ENCODE data around the gene NUP210. TPM values are rescaled to one million over a fixed set of nuclear protein-coding genes. Genes with fewer than 3 reads are reported as not detected.

The NUP210 gene
- polyA plus RNA-seq, 6 donors from 2014 or later = 10.4 to 69.3 (median 38.6) TPM

GRCh38 chr3:13425689-13426088, 5.6 kb upstream of the NUP210 start:
- DNase-seq (no peak), ATAC-seq (ENCODE audit: low read depth in 2 of 2) (no peak)
- Mint-ChIP-seq H3K9me3 (no peaks in the 10 kb centered on the region), H3K27me3 (no peaks in the 10 kb centered on the region), H3K36me3 (no peaks in the 10 kb centered on the region), H3K27ac (peak overlapping the region in 4 of 6 donors; percentile 15 to 89 (median 81)), H3K4me1 (peaks cover 12 to 21% (median 16%) of the 10 kb centered on the region in 3 donors), H3K4me3 (peak overlapping the region in 1 of 8 donors; percentile 54)

GRCh38 chr3:13424865-13425617, 4.9 kb upstream of the NUP210 start:
- Mint-ChIP-seq H3K9me3 (no peaks in the 10 kb centered on the region), H3K27me3 (no peaks in the 10 kb centered on the region), H3K4me1 (peaks cover 14 to 23% (median 20%) of the 10 kb centered on the region in 3 donors), H3K4me3 (peak overlapping the region in 2 of 8 donors; percentile 52 to 64), H3K27ac (peak overlapping the region in 2 of 6 donors; percentile 15 to 41), H3K36me3 (no peaks in the 10 kb centered on the region)
- ATAC-seq (ENCODE audit: low read depth in 2 of 2) (no peak), DNase-seq (no peak)

GRCh38 chr3:13424141-13424844, 4.2 kb upstream of the NUP210 start:
- ATAC-seq (ENCODE audit: low read depth in 2 of 2) (no peak), DNase-seq (no peak)
- Mint-ChIP-seq H3K27me3 (no peaks in the 10 kb centered on the region), H3K4me3 (peak overlapping the region in 2 of 8 donors; percentile 12 to 31), H3K9me3 (no peaks in the 10 kb centered on the region), H3K36me3 (no peaks in the 10 kb centered on the region), H3K27ac (peak overlapping the region in 1 of 6 donors; percentile 41), H3K4me1 (peaks cover 14 to 24% (median 20%) of the 10 kb centered on the region in 3 donors)

- Mint-ChIP-seq H3K4me3 (peak overlapping the region; percentile 87 to 97 (median 96)), H3K27me3 (no peaks in the 10 kb centered on the region), H3K9me3 (no peaks in the 10 kb centered on the region), H3K4me1 (peaks cover 24 to 47% (median 30%) of the 10 kb centered on the region in 3 donors), H3K36me3 (no peaks in the 10 kb centered on the region), H3K27ac (peak overlapping the region; percentile 98 to 99 (median 99))
- peak; percentile 51 to 59 for ATAC-seq (ENCODE audit: low read depth in 2 of 2)
- DNase-seq = peak; percentile 69
These were observed 976 bp upstream of the NUP210 start for GRCh38 chr3:13420831-13421765.

- peak overlapping the region; percentile 70 to 96 (median 90) for H3K4me3 Mint-ChIP-seq
- no peaks in the 10 kb centered on the region for H3K36me3 Mint-ChIP-seq
- peak overlapping the region; percentile 24 to 99 (median 92) for H3K27ac Mint-ChIP-seq
These were observed 547 bp downstream of the NUP210 start for GRCh38 chr3:13419505-13420044.

GRCh38 chr3:13417166-13417947, 2.8 kb downstream of the NUP210 start:
- DNase-seq = no peak
- Mint-ChIP-seq H3K27ac (peak overlapping the region in 3 of 6 donors; percentile 12 to 99 (median 89)), H3K9me3 (no peaks in the 10 kb centered on the region), H3K4me1 (peaks cover 50 to 82% (median 60%) of the 10 kb centered on the region in 3 donors), H3K4me3 (peak overlapping the region in 7 of 8 donors; percentile 70 to 96 (median 81)), H3K36me3 (no peaks in the 10 kb centered on the region), H3K27me3 (no peaks in the 10 kb centered on the region)
- no peak for ATAC-seq (ENCODE audit: low read depth in 2 of 2)

More at GRCh38 chr3:13419505-13420044, 547 bp downstream of the NUP210 start:
- Mint-ChIP-seq H3K27me3 (no peaks in the 10 kb centered on the region), H3K9me3 (no peaks in the 10 kb centered on the region), H3K4me1 (peaks cover 37 to 62% (median 45%) of the 10 kb centered on the region in 3 donors)
- DNase-seq = peak; percentile 72
- peak; percentile 71 to 75 for ATAC-seq (ENCODE audit: low read depth in 2 of 2)

- Mint-ChIP-seq H3K36me3 (no peaks in the 10 kb centered on the region), H3K27ac (peak overlapping the region in 5 of 6 donors; percentile 92 to 99 (median 96)), H3K4me3 (peak overlapping the region in 7 of 8 donors; percentile 15 to 83 (median 71)), H3K4me1 (peaks cover 48 to 77% (median 61%) of the 10 kb centered on the region in 3 donors), H3K9me3 (no peaks in the 10 kb centered on the region), H3K27me3 (no peaks in the 10 kb centered on the region)
- ATAC-seq (ENCODE audit: low read depth in 2 of 2) (no peak), DNase-seq (no peak)
These were observed 3.9 kb downstream of the NUP210 start for GRCh38 chr3:13415997-13416793.

- H3K4me1 Mint-ChIP-seq = peaks cover 42 to 70% (median 53%) of the 10 kb centered on the region in 3 donors
- ATAC-seq (ENCODE audit: low read depth in 2 of 2) (no peak), DNase-seq (no peak)
- no peaks in the 10 kb centered on the region for H3K9me3 Mint-ChIP-seq
- no peaks in the 10 kb centered on the region for H3K27me3 Mint-ChIP-seq
- H3K4me3 Mint-ChIP-seq = peak overlapping the region; percentile 68 to 94 (median 80)
- H3K27ac Mint-ChIP-seq = peak overlapping the region; percentile 96 to 99 (median 98)
- H3K36me3 Mint-ChIP-seq = no peaks in the 10 kb centered on the region
These were observed 4.7 kb downstream of the NUP210 start for GRCh38 chr3:13415236-13415986.

GRCh38 chr3:13414040-13414729, 5.9 kb downstream of the NUP210 start:
- DNase-seq (peak; percentile 93), ATAC-seq (ENCODE audit: low read depth in 2 of 2) (peak; percentile 94 to 95)
- no peaks in the 10 kb centered on the region for H3K27me3 Mint-ChIP-seq
- H3K4me3 Mint-ChIP-seq = peak overlapping the region; percentile 70 to 94 (median 86)
- H3K27ac Mint-ChIP-seq = peak overlapping the region; percentile 96 to 99 (median 98)
- H3K9me3 Mint-ChIP-seq = peaks cover 0 to 1% (median 0%) of the 10 kb centered on the region in 7 donors
- H3K36me3 Mint-ChIP-seq = no peaks in the 10 kb centered on the region
- H3K4me1 Mint-ChIP-seq = peaks cover 42 to 72% (median 53%) of the 10 kb centered on the region in 3 donors

GRCh38 chr3:13411186-13411860, 8.8 kb downstream of the NUP210 start:
- Mint-ChIP-seq H3K27ac (peak overlapping the region in 3 of 6 donors; percentile 42 to 59 (median 59)), H3K9me3 (peaks cover 5 to 17% (median 10%) of the 10 kb centered on the region in 7 donors), H3K4me3 (no peak overlapping the region), H3K36me3 (peaks cover 7 to 13% of the 10 kb centered on the region in 2 donors), H3K4me1 (peaks cover 34 to 56% (median 49%) of the 10 kb centered on the region in 3 donors), H3K27me3 (no peaks in the 10 kb centered on the region)
- ATAC-seq (ENCODE audit: low read depth in 2 of 2) (no peak), DNase-seq (no peak)

All from naive B cell (primary cell).